Ovary (tissue), 9 donors: ENCODE results near the gene TMEM243. TPM values are rescaled to one million over a fixed set of nuclear protein-coding genes. Genes with fewer than 3 reads are reported as not detected.

Experiments used
- DNase-seq, 5 donors: peaks; one replicate each; pipeline ENCODE4 v3.0.0-alpha.2; 2019 to 2020
- H3K27ac ChIP-seq, 2 donors: fragments of 200-600 bp; one replicate each; pipeline versions ENCODE4 v1.5.1 to v1.8.0; 2019 to 2022
- H3K27me3 ChIP-seq: fragments of 200-600 bp; one replicate; pipeline ENCODE4 v1.8.0; 2022
- H3K36me3 ChIP-seq: fragments of 200-600 bp; sonication (generic); one replicate; pipeline ENCODE4 v1.5.1; 2019
- H3K4me1 ChIP-seq: one replicate; pipeline ENCODE4 v1.8.1; 2013; ENCODE audit warnings: mild to moderate bottlenecking, moderate library complexity; ENCODE audit not compliant: insufficient read depth
- H3K4me3 ChIP-seq: fragments of 200-600 bp; sonication (generic); one replicate; pipeline ENCODE4 v1.5.1; 2017
- H3K9me3 ChIP-seq, 2 donors: fragments of 200-600 bp in 1 of 2; sonication (generic) in 1 of 2; one replicate each; pipeline versions ENCODE4 v1.5.1 to v1.8.1; 2013 to 2019; ENCODE audit warnings: mild to moderate bottlenecking in 1 of 2, moderate library complexity in 1 of 2
- EP300 ChIP-seq: sonication (generic); formaldehyde crosslinking; IDR thresholded peaks from one replicate; pipeline ENCODE4 v1.6.1; 2017; ENCODE audit warnings: antibody characterized with exemption
- POLR2A ChIP-seq: fragments of 450-650 bp; IDR thresholded peaks from one replicate; pipeline ENCODE4 v1.6.1; 2017; ENCODE audit warnings: antibody characterized with exemption, mild to moderate bottlenecking, moderate library complexity
- WGBS, 3 donors: extraction: QIAGEN DNeasy Blood & Tissue Kit in 1 of 3; methylation state at CpG; one replicate each; pipeline versions ENCODE4 v1.1.5 to v1.1.7; 2013 to 2017; 5-methylcytosine and 5-hydroxymethylcytosine counted together
- intact Hi-C, 4 donors: fragments of 100-400 bp; cut with DNase I; formaldehyde crosslinking; loops; one replicate each; pipeline versions ENCODE4 v1.11.0 to v1.15.1; 2022 to 2023
- polyA plus RNA-seq, 2 donors: library from polyadenylated mRNA; stranded (reverse); fragments of 200-250 nt in 1 of 2; fragments of 350-450 nt in 1 of 2; fragmentation: Illumina TruSeq in 1 of 2; extraction: RNeasy Lipid Tissue Mini Kit (QIAGEN cat#74804) in 1 of 2; gene quantifications; one replicate each; pipeline ENCODE4 v1.2.3, GENCODE V29; 2013 to 2014
- total RNA-seq, 7 donors: library from RNA; depleted of rRNA in 2 of 7; stranded (reverse); fragments of >200 nt in 2 of 7; fragmentation: NEBNext Ultra II Directional in 3 of 7; extraction: Animal tissue kit (Norgen Biotek cat#: 25700) in 3 of 7; gene quantifications; one replicate each; pipeline versions ENCODE4 v1.1.0 to v1.2.4, GENCODE V29; 2016 to 2023
- TF ChIP-seq, protein P1 (sequence below), 3 donors: fragments of 450-650 bp in 2 of 3; fragments of 200-600 bp in 1 of 3; IDR thresholded peaks; one replicate each; pipeline versions ENCODE4 v1.5.1 to v1.8.0; 2016 to 2022; ENCODE audit warnings: antibody characterized with exemption in 3 of 3, mild to moderate bottlenecking in 1 of 3
- donor health status: DM: no; HTN: no; CAD: no; lungs with moderate emphysema.
- donor health status: DM: no; HTN: no; CAD: no.
- donor health status: Bipolar disorder and iron deficiency.
- donor health status: DM: yes; HTN: yes; CAD: no.
- donor health status: DM: no; HTN: no; CAD: no.
- donor health status: DM: yes; HTN: yes; CAD: no.

The TMEM243 gene
- total and polyA plus RNA-seq, 9 donors: 23.4 to 57.8 (median 32.1) TPM

DNA sequence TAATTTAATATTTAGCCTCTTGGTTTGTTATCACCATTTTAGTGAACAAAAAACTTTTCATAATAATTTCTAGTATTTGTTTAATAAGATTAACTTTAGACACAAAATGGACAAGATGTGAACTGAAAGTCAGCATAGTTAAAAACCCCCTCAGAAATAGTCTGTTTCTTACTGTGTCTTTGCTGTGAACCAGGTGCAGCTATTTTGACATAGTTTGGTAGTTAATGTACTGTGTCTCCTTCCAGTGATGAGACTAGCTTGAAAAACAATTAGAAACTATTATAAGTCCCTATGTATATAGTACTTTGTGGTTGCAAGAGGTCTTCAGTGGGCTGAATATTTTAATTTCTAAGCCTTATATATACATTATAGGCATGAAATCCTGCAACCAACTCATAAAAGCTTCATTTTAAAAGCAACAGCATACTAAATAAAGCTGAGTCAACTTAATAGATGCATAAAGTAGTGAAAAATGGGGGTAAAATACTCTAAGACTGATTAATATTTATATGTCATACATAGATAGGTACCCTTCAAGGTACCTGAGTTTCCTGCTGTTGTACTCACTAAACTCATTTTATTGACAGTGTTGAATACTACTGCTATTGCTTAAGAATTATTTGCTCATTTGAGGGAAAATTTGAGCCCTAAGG lies 48.1 kb downstream of the TMEM243 start:
- H3K4me1 ChIP-seq: no peaks in the 10 kb centered on the region
- no peak for TF ChIP-seq POLR2A
- no peak for TF ChIP-seq EP300
- TF ChIP-seq, protein P1, sequence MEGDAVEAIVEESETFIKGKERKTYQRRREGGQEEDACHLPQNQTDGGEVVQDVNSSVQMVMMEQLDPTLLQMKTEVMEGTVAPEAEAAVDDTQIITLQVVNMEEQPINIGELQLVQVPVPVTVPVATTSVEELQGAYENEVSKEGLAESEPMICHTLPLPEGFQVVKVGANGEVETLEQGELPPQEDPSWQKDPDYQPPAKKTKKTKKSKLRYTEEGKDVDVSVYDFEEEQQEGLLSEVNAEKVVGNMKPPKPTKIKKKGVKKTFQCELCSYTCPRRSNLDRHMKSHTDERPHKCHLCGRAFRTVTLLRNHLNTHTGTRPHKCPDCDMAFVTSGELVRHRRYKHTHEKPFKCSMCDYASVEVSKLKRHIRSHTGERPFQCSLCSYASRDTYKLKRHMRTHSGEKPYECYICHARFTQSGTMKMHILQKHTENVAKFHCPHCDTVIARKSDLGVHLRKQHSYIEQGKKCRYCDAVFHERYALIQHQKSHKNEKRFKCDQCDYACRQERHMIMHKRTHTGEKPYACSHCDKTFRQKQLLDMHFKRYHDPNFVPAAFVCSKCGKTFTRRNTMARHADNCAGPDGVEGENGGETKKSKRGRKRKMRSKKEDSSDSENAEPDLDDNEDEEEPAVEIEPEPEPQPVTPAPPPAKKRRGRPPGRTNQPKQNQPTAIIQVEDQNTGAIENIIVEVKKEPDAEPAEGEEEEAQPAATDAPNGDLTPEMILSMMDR (IDR thresholded peaks at IDR 0.05): no peak
- H3K4me3 ChIP-seq: no peak overlapping the region
- no peaks in the 10 kb centered on the region for H3K9me3 ChIP-seq
- no peak overlapping the region for H3K27ac ChIP-seq
- DNase-seq: no peak
- no peaks in the 10 kb centered on the region for H3K36me3 ChIP-seq
- H3K27me3 ChIP-seq: no peaks in the 10 kb centered on the region
- intact Hi-C loops: no loop called here

DNA sequence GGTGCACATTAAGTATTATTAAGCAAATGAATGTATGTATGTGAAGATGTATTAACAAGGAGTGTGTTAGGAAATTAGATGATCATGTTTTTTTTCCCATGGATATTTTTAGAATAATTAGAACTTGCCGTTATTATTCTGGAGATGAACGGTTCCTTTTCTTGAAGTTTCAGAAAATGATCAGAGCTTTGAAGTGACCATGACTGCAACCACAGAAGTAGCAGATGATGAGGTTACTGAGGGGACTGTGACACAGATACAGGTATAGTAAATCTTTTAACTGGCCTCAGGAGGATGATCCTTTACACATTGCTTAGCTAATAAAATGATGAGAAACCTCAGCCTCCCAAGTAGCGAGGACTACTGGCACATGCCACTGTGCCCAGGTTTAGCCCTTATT lies 48.7 kb downstream of the TMEM243 start:
- Histone ChIP-seq H3K36me3 (no peaks in the 10 kb centered on the region), H3K4me3 (no peak overlapping the region), H3K27me3 (no peaks in the 10 kb centered on the region), H3K4me1 (no peaks in the 10 kb centered on the region), H3K9me3 (no peaks in the 10 kb centered on the region), H3K27ac (no peak overlapping the region)
- intact Hi-C loops: no loop called here
- DNase-seq: no peak
- TF ChIP-seq, protein P1 (IDR thresholded peaks at IDR 0.05): no peak
- no peak for TF ChIP-seq EP300
- no peak for TF ChIP-seq POLR2A
- 89 to 91% (median 90%) methylated on average over 3 of the region's 3 CpGs for WGBS, 3 donors

DNA sequence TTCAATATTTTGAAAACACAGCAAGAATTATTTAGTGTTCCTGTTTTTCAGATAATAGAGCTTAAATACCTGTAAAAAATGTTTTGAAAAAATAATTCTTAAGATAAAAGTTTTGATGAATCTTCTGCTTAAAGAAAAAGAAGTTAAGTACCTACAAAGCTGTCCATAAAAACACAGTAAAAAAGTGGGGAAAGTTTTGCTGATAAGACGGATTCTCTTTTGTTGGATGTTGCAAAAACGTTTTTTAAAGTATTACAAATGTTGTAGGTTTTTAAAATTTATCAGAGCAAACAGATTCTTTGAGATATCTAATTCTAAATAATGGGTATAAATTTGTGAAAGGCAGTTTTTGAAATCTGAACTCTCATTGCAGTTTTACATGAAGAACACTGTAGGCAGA lies 55.1 kb downstream of the TMEM243 start:
- Histone ChIP-seq H3K4me1 (no peaks in the 10 kb centered on the region), H3K27me3 (no peaks in the 10 kb centered on the region), H3K9me3 (no peaks in the 10 kb centered on the region), H3K4me3 (no peak overlapping the region), H3K27ac (no peak overlapping the region), H3K36me3 (no peaks in the 10 kb centered on the region)
- no peak for TF ChIP-seq EP300
- TF ChIP-seq, protein P1 (IDR thresholded peaks at IDR 0.05): no peak
- no peak for TF ChIP-seq POLR2A
- 80 to 87% (median 81%) methylated on average over 2 of the region's 2 CpGs for WGBS, 3 donors
- intact Hi-C loops: no loop called here
- DNase-seq: no peak

DNA sequence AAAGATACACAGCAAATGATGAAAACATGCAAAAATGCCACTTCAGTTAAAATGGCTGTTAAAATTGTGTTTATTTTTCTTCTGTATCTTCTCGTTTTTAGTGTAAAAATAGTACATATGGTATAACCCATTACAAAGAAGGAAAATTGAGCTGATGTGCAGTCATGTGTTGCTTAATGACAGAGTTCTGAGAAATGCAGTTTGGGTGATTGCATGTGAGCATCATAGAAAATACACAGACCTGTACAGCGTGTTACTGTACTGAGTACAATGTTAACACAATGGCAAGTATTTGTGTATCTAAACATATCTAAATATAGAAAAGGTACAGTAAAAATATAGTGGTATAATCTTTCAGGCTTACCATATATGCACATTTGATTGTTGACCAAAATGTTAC lies 60.0 kb downstream of the TMEM243 start:
- Histone ChIP-seq H3K9me3 (no peaks in the 10 kb centered on the region), H3K4me1 (no peaks in the 10 kb centered on the region)
- intact Hi-C loops: loop anchor here in 1 of 4 donors (10.0 kb wide), 1 partner anchor 55 kb away; the partner anchor contains the start of gene TMEM243

More for the DNA sequence above, 60.0 kb downstream of the TMEM243 start:
- TF ChIP-seq POLR2A: no peak
- TF ChIP-seq, protein P1 (IDR thresholded peaks at IDR 0.05): no peak
- no peak for TF ChIP-seq EP300
- Histone ChIP-seq H3K27me3 (no peaks in the 10 kb centered on the region), H3K27ac (no peak overlapping the region), H3K36me3 (no peaks in the 10 kb centered on the region), H3K4me3 (no peak overlapping the region)
- no peak for DNase-seq
- 54 to 58% (median 58%) methylated on average over 2 of the region's 2 CpGs for WGBS, 3 donors
